IgD-negative memory B cell (primary cell): ENCODE data around the gene KEL. TPM values are rescaled to one million over a fixed set of nuclear protein-coding genes. Genes with fewer than 3 reads are reported as not detected.

Source experiments
- polyA plus RNA-seq: library from polyadenylated mRNA; unstranded; fragments of 300-500 nt; fragmentation: Illumina TruSeq; gene quantifications from one replicate; pipeline ENCODE4 v1.2.3, GENCODE V29; 2021

KEL gene
- polyA plus RNA-seq, 1 donor from 2014 or later: not detected

Other genes with a start within 250 kb of the KEL start
- not detected for gene PRSS1, start 212.9 kb downstream of the KEL start, polyA plus RNA-seq
- not detected for gene PRSS2, start 191.4 kb downstream of the KEL start, polyA plus RNA-seq
- 37.6 TPM for gene EPHB6, start 107.3 kb downstream of the KEL start, polyA plus RNA-seq
- not detected for gene TRPV6, start 76.6 kb downstream of the KEL start, polyA plus RNA-seq
- gene TRPV5, start 28.6 kb downstream of the KEL start, polyA plus RNA-seq: not detected
- not detected for gene LLCFC1, start 22.9 kb downstream of the KEL start, polyA plus RNA-seq
- gene OR9A2, start 64.8 kb upstream of the KEL start, polyA plus RNA-seq: not detected
- gene OR6V1, start 90.0 kb upstream of the KEL start, polyA plus RNA-seq: not detected
- not detected for gene PIP, start 169.7 kb upstream of the KEL start, polyA plus RNA-seq
- gene TAS2R39, start 221.1 kb upstream of the KEL start, polyA plus RNA-seq: not detected